Measurements from ENCODE around the gene PHACTR1.

- no peak for TF ChIP-seq CREB1 (CRISPR knock-in tag; IDR thresholded peaks at IDR 0.05)
- TF ChIP-seq CTCF (IDR thresholded peaks at IDR 0.05): no peak
- TF ChIP-seq NFYB (CRISPR knock-in tag; conservative IDR thresholded peaks at IDR 0.05; ENCODE audit: low read depth): no peak
- TF ChIP-seq FOXJ3 (CRISPR knock-in tag; IDR thresholded peaks at IDR 0.05; ENCODE audit: borderline replicate concordance): no peak
- TF ChIP-seq IRF2 (CRISPR knock-in tag; IDR thresholded peaks at IDR 0.05; ENCODE audit: borderline replicate concordance, low read depth): no peak
Measured at GRCh38 chr6:13181393-13181792, 464.8 kb downstream of the PHACTR1 start.

Data from WTC11 (cell line).